Neural progenitor cell (in vitro differentiated cells): ENCODE results near the gene PPP1R9B. TPM values are rescaled to one million over a fixed set of nuclear protein-coding genes. Genes with fewer than 3 reads are reported as not detected.
A peak's percentile ranks its signal among the peaks of the same experiment; 100 is the strongest.

Experiments
- DNase-seq: peaks from one replicate; pipeline ENCODE4 v3.0.0-alpha.2; 2016; ENCODE audit warnings: low spot score
- H2AFZ ChIP-seq: fragments of 200-600 bp; sonication (generic); replicated peaks from 2 replicates; pipeline ENCODE4 v1.6.1; 2016; ENCODE audit warnings: antibody characterized with exemption
- H3F3A ChIP-seq: fragments of 200-600 bp; sonication (generic); 2 replicates; pipeline ENCODE4 v1.6.1; 2016; ENCODE audit warnings: antibody characterized with exemption, low read depth
- H3K27ac ChIP-seq: fragments of 200-600 bp; sonication (generic); 2 replicates; pipeline ENCODE4 v1.5.1; 2016; ENCODE audit warnings: mild to moderate bottlenecking
- H3K27me3 ChIP-seq: fragments of 200-600 bp; sonication (generic); 2 replicates; pipeline ENCODE4 v1.6.1; 2016; ENCODE audit warnings: mild to moderate bottlenecking, moderate library complexity
- H3K36me3 ChIP-seq: fragments of 200-600 bp; sonication (generic); 2 replicates; pipeline ENCODE4 v1.5.1; 2016
- H3K4me1 ChIP-seq: fragments of 200-600 bp; sonication (generic); 2 replicates; pipeline ENCODE4 v1.6.1; 2016; ENCODE audit warnings: mixed run types
- H3K4me2 ChIP-seq: fragments of 200-600 bp; sonication (generic); 2 replicates; pipeline ENCODE4 v1.6.1; 2016
- H3K4me3 ChIP-seq: fragments of 200-600 bp; sonication (generic); 2 replicates; pipeline ENCODE4 v1.5.1; 2016
- H3K79me2 ChIP-seq: fragments of 200-600 bp; sonication (generic); 2 replicates; pipeline ENCODE4 v1.6.1; 2016; ENCODE audit warnings: low read depth
- H3K9ac ChIP-seq: fragments of 200-600 bp; sonication (generic); 2 replicates; pipeline ENCODE4 v1.6.1; 2016
- H3K9me3 ChIP-seq: fragments of 200-600 bp; sonication (generic); 2 replicates; pipeline ENCODE4 v1.5.1; 2016; ENCODE audit warnings: low read depth
- H4K20me1 ChIP-seq: fragments of 200-600 bp; sonication (generic); 2 replicates; pipeline ENCODE4 v1.6.1; 2016; ENCODE audit warnings: low read depth
- H3K27ac Mint-ChIP-seq: 3 replicates; pipeline ENCODE4 v1.8.0; 2021; ENCODE audit warnings: mixed read lengths
- H3K27me3 Mint-ChIP-seq: 2 replicates; pipeline ENCODE4 v1.8.0; 2022; ENCODE audit warnings: low read depth, mild to moderate bottlenecking, inconsistent platforms, moderate library complexity, mixed read lengths; ENCODE audit not compliant: insufficient read depth
- H3K36me3 Mint-ChIP-seq: 3 replicates; pipeline ENCODE4 v1.8.0; 2021; ENCODE audit warnings: mixed read lengths
- H3K4me1 Mint-ChIP-seq: 3 replicates; pipeline ENCODE4 v1.8.0; 2021; ENCODE audit warnings: mixed read lengths
- H3K4me3 Mint-ChIP-seq: 3 replicates; pipeline ENCODE4 v1.8.0; 2021; ENCODE audit warnings: mild to moderate bottlenecking, moderate library complexity, mixed read lengths
- H3K9me3 Mint-ChIP-seq: 3 replicates; pipeline ENCODE4 v1.8.0; 2020; ENCODE audit warnings: mixed read lengths
- CTCF ChIP-seq: fragments of 200-600 bp; sonication (generic); IDR thresholded peaks from 2 replicates; pipeline ENCODE4 v1.5.1; 2017; ENCODE audit warnings: antibody characterized with exemption, mild to moderate bottlenecking
- EZH2 ChIP-seq: fragments of 200-600 bp; sonication (generic); IDR thresholded peaks from 2 replicates; pipeline ENCODE4 v1.6.1; 2017; ENCODE audit warnings: antibody characterized with exemption, mild to moderate bottlenecking, moderate library complexity
- EZH2phosphoT487 ChIP-seq: fragments of 200-600 bp; sonication (generic); IDR thresholded peaks from 2 replicates; pipeline ENCODE4 v1.6.1; 2017; ENCODE audit warnings: antibody characterized with exemption
- total RNA-seq: library from RNA; depleted of rRNA; stranded (reverse); fragments of >200 nt; gene quantifications from 2 replicates; pipeline ENCODE4 v1.2.3, GENCODE V29; 2015; ENCODE audit warnings: low replicate concordance

PPP1R9B gene
- total RNA-seq, 1 donor from 2014 or later = 12.0 TPM

DNA sequence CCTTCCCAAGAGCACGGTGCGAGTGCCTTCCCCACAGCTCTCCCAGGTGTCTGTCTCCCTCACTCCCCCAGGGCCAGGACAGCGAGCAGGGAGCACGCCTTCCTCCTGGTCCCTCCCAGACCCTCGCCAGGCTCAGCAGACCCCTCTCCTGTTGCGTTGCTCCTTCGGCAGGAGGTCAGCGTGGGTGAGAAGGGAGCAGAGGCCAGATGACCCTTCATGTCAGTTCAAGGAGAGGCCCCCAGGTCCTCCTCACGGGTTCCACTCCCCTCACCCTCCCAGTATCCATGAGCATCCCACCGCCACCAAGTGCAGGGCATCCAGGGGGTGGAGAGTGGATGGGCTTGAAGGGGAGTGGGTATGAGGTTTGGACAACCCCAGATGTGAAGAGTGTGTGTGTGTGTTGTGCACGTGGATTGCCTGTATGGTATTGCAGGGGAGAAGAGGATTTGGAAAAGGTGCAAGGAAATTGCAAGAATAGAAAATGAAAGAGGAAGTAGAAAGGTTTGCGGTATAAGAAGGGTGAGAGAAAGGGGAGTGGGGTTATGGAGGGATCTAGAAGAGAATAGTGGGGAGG is 33.0 kb upstream of the PPP1R9B start:
- no peaks in the 10 kb centered on the region for H4K20me1 ChIP-seq
- peak overlapping the region; percentile 54 for H3K4me2 ChIP-seq
- no peak overlapping the region for H3K4me3 ChIP-seq
- H3K27me3 ChIP-seq = no peaks in the 10 kb centered on the region
- H3K9me3 ChIP-seq = no peaks in the 10 kb centered on the region
- Mint-ChIP-seq H3K4me1 (peaks cover 44% of the 10 kb centered on the region), H3K36me3 (peaks cover 4% of the 10 kb centered on the region), H3K9me3 (no peaks in the 10 kb centered on the region), H3K27ac (peak overlapping the region; percentile 1), H3K27me3 (peaks cover 7% of the 10 kb centered on the region), H3K4me3 (peak overlapping the region; percentile 30)
- no peaks in the 10 kb centered on the region for H3K79me2 ChIP-seq
- peaks cover 13% of the 10 kb centered on the region for H3F3A ChIP-seq
- no peak overlapping the region for H2AFZ ChIP-seq
- H3K36me3 ChIP-seq = no peaks in the 10 kb centered on the region
- H3K4me1 ChIP-seq = peaks cover 24% of the 10 kb centered on the region
- no peak for DNase-seq
- H3K27ac ChIP-seq = no peak overlapping the region
- TF ChIP-seq EZH2 = no peak
- no peak for TF ChIP-seq EZH2phosphoT487
- TF ChIP-seq CTCF = no peak
- no peak overlapping the region for H3K9ac ChIP-seq

- no peak overlapping the region for H3K9ac ChIP-seq
- H3K79me2 ChIP-seq = no peaks in the 10 kb centered on the region
- H3K4me1 Mint-ChIP-seq = peaks cover 50% of the 10 kb centered on the region
- DNase-seq = no peak
- H3K4me3 ChIP-seq = no peak overlapping the region
- H3K27me3 Mint-ChIP-seq = peaks cover 6% of the 10 kb centered on the region
- peaks cover 13% of the 10 kb centered on the region for H3F3A ChIP-seq
- TF ChIP-seq EZH2phosphoT487 (no peak), CTCF (no peak), EZH2 (no peak)
- no peak overlapping the region for H3K27ac ChIP-seq
- peak overlapping the region; percentile 24 for H3K4me3 Mint-ChIP-seq
- H3K27me3 ChIP-seq = no peaks in the 10 kb centered on the region
- H3K27ac Mint-ChIP-seq = no peak overlapping the region
- H4K20me1 ChIP-seq = no peaks in the 10 kb centered on the region
- peaks cover 30% of the 10 kb centered on the region for H3K4me1 ChIP-seq
- H3K36me3 Mint-ChIP-seq = peaks cover 4% of the 10 kb centered on the region
- no peaks in the 10 kb centered on the region for H3K9me3 ChIP-seq
- H3K4me2 ChIP-seq = no peak overlapping the region
- no peaks in the 10 kb centered on the region for H3K9me3 Mint-ChIP-seq
- no peaks in the 10 kb centered on the region for H3K36me3 ChIP-seq
- H2AFZ ChIP-seq = no peak overlapping the region
Observed at GRCh38 chr17:50182783-50183420, 32.4 kb upstream of the PPP1R9B start.

GRCh38 chr17:50181591-50182560 is 31.4 kb upstream of the PPP1R9B start:
- Histone ChIP-seq H3K9me3 (no peaks in the 10 kb centered on the region), H3K27ac (no peak overlapping the region), H3K4me3 (no peak overlapping the region)

More at GRCh38 chr17:50181591-50182560, 31.4 kb upstream of the PPP1R9B start:
- TF ChIP-seq EZH2phosphoT487 = no peak
- TF ChIP-seq CTCF = no peak
- no peak for TF ChIP-seq EZH2
- peak overlapping the region; percentile 22 for H3K27ac Mint-ChIP-seq
- no peaks in the 10 kb centered on the region for H3K36me3 ChIP-seq
- H3K36me3 Mint-ChIP-seq = peaks cover 4% of the 10 kb centered on the region
- H3K4me1 ChIP-seq = peaks cover 33% of the 10 kb centered on the region
- H3K4me1 Mint-ChIP-seq = peaks cover 53% of the 10 kb centered on the region
- no peak overlapping the region for H3K4me3 Mint-ChIP-seq
- H3K9ac ChIP-seq = no peak overlapping the region
- H3K4me2 ChIP-seq = no peak overlapping the region
- H3K27me3 ChIP-seq = no peaks in the 10 kb centered on the region
- no peaks in the 10 kb centered on the region for H4K20me1 ChIP-seq
- H3K79me2 ChIP-seq = no peaks in the 10 kb centered on the region
- no peaks in the 10 kb centered on the region for H3K9me3 Mint-ChIP-seq
- H3K27me3 Mint-ChIP-seq = peaks cover 10% of the 10 kb centered on the region
- no peak for DNase-seq
- no peak overlapping the region for H2AFZ ChIP-seq
- peaks cover 17% of the 10 kb centered on the region for H3F3A ChIP-seq
